ENCODE data around the gene SPTBN5. TPM values are rescaled to one million over a fixed set of nuclear protein-coding genes. Genes with fewer than 3 reads are reported as not detected.

The SPTBN5 gene
- total RNA-seq, 4 donors from 2014 or later: 0.27 to 4.1 (median 1.8) TPM; not detected in 1

GRCh38 chr15:41841131-41841530 lies 52.7 kb downstream of the SPTBN5 start:
- Histone ChIP-seq H3K4me1 (no peaks in the 10 kb centered on the region), H3K27ac (no peak overlapping the region), H3K4me3 (no peak overlapping the region), H3K36me3 (peaks cover 0 to 43% (median 0%) of the 10 kb centered on the region in 3 donors), H3K27me3 (no peaks in the 10 kb centered on the region), H3K9me3 (no peaks in the 10 kb centered on the region)
- DNase-seq: no peak
- TF ChIP-seq, protein P1, sequence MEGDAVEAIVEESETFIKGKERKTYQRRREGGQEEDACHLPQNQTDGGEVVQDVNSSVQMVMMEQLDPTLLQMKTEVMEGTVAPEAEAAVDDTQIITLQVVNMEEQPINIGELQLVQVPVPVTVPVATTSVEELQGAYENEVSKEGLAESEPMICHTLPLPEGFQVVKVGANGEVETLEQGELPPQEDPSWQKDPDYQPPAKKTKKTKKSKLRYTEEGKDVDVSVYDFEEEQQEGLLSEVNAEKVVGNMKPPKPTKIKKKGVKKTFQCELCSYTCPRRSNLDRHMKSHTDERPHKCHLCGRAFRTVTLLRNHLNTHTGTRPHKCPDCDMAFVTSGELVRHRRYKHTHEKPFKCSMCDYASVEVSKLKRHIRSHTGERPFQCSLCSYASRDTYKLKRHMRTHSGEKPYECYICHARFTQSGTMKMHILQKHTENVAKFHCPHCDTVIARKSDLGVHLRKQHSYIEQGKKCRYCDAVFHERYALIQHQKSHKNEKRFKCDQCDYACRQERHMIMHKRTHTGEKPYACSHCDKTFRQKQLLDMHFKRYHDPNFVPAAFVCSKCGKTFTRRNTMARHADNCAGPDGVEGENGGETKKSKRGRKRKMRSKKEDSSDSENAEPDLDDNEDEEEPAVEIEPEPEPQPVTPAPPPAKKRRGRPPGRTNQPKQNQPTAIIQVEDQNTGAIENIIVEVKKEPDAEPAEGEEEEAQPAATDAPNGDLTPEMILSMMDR (IDR thresholded peaks at IDR 0.05): no peak
- no peak for TF ChIP-seq POLR2A (IDR thresholded peaks at IDR 0.05)

DNA sequence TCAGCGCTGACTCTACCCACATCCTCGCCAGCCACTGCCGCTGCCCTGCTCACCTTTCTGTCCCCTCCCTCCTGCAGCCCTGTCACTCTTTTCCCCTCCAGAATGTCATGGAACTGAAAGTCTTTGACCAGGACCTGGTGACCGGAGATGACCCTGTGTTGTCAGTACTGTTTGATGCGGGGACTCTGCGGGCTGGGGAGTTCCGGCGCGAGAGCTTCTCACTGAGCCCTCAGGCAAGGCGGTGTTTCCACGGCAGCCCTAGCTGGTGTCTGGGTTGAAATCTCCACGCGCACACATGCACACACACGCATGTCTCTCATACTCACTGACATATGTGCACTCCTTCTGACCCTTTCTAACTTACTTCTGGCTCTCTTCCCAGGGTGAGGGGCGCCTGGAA lies 53.2 kb downstream of the SPTBN5 start:
- Histone ChIP-seq H3K4me3 (no peak overlapping the region), H3K27me3 (no peaks in the 10 kb centered on the region), H3K36me3 (peaks cover 0 to 38% (median 0%) of the 10 kb centered on the region in 3 donors), H3K4me1 (no peaks in the 10 kb centered on the region), H3K9me3 (no peaks in the 10 kb centered on the region), H3K27ac (no peak overlapping the region)
- TF ChIP-seq POLR2A (IDR thresholded peaks at IDR 0.05): no peak
- TF ChIP-seq, protein P1 (IDR thresholded peaks at IDR 0.05): no peak
- no peak for DNase-seq

DNA sequence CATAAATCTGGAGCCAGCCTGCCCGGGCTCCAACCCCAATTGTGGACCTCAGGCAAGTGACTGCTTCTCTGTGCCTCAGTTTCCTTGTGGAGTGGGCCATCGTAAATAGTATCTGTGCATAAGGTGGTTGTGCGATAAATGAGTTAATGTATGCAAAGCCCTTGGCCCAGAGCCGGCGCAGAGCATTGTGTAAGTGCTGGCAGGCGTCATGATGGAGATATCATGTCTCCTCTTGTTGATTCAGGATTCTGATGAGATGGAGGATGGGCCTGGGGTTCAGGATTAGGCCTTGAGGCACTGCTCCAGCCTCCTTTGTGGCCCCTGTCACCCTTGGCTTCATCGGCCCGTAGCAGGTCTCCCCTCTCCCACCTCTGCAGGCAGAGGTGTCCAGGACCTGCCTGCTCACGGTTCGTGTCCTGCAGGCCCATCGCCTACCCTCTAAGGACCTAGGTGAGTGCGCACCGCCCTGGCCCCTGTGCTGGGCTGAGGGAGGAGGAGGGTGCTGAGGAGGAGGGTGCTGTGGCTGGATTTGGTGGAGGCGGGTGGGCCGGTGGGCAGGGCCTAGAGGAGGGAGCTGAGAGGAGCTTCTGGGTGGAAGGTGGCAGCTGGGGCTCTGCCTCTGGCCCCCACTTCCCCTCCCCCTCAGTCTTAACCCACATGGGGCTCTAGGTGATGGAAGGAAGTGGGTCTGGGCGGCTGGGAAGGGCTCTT lies 53.9 kb downstream of the SPTBN5 start:
- Histone ChIP-seq H3K36me3 (peaks cover 0 to 34% (median 0%) of the 10 kb centered on the region in 3 donors), H3K4me3 (no peak overlapping the region), H3K4me1 (no peaks in the 10 kb centered on the region), H3K27ac (no peak overlapping the region), H3K27me3 (no peaks in the 10 kb centered on the region), H3K9me3 (no peaks in the 10 kb centered on the region)
- no peak for DNase-seq
- TF ChIP-seq POLR2A (IDR thresholded peaks at IDR 0.05): no peak
- TF ChIP-seq, protein P1 (IDR thresholded peaks at IDR 0.05): no peak

GRCh38 chr15:41838400-41838897 lies 55.4 kb downstream of the SPTBN5 start, which contains the start of gene PLA2G4B:
TSS of gene PLA2G4B (plus strand) at chr15:41838847. CDS start at chr15:41838914, 67 bp downstream.
- H3K36me3 ChIP-seq: peaks cover 0 to 23% (median 0%) of the 10 kb centered on the region in 3 donors

DNA sequence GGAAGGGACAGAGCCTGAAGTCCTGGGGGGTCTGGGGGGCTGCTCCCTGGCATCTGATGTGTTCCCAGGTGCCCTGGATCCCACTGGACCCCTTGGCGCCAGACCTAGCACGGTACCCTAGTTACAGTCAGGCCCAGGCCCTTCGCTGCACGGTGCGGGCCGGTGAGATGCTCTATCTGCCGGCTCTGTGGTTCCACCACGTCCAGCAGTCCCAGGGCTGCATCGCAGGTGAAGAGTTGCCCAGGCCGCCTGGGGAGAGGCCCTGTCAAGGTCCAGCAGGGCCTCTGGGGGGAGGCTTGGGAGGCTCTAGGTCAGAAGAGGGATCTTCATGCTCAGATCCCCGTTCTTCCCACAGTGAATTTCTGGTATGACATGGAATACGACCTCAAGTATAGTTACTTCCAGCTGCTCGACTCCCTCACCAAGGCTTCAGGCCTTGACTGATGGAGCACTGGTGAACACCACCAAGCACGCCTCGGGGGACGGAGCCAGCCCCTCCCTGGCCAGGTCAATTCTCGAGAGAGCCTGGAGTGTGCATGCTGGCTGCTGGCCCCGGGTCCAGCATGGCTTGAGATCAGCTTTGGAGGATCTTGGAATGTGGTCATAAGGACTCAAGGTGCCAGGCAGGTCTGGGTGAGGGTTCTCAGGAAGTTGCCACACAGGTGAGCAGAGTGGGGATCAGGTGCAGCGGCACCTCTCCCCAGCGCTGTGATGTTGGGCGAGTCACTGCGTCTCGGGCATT lies 57.0 kb downstream of the SPTBN5 start:
- Histone ChIP-seq H3K36me3 (peaks cover 0 to 22% (median 0%) of the 10 kb centered on the region in 3 donors), H3K4me3 (no peak overlapping the region), H3K27me3 (no peaks in the 10 kb centered on the region), H3K27ac (no peak overlapping the region), H3K9me3 (no peaks in the 10 kb centered on the region), H3K4me1 (peaks cover 0 to 2% (median 0%) of the 10 kb centered on the region in 4 donors)
- TF ChIP-seq, protein P1 (IDR thresholded peaks at IDR 0.05): no peak
- no peak for TF ChIP-seq POLR2A (IDR thresholded peaks at IDR 0.05)
- no peak for DNase-seq

More at GRCh38 chr15:41838400-41838897, 55.4 kb downstream of the SPTBN5 start, which contains the start of gene PLA2G4B:
- Histone ChIP-seq H3K9me3 (no peaks in the 10 kb centered on the region), H3K4me3 (no peak within 1 kb of the TSS), H3K27me3 (no peaks in the 10 kb centered on the region), H3K4me1 (no peaks in the 10 kb centered on the region), H3K27ac (peak within 1 kb of the TSS in 1 of 4 donors; percentile 52)
- TF ChIP-seq, protein P1 (IDR thresholded peaks at IDR 0.05): no peak
- no peak for TF ChIP-seq POLR2A (IDR thresholded peaks at IDR 0.05)
- DNase-seq: peak in 2 of 3 donors; percentile 64 to 70

All from Peyer's patch (tissue), 4 donors.